Neuron (in vitro differentiated cells): ENCODE data around the gene RALGDS.
A peak's percentile ranks its signal among the peaks of the same experiment; 100 is the strongest.
"Not testable (repeated sequence)": the region's sequence is repeated elsewhere in the genome, so short reads cannot be mapped to it uniquely, and the experiment has no call there.

ENCODE experiments used
- H2AFZ ChIP-seq: one replicate; pipeline ENCODE4 v1.6.1; 2013; ENCODE audit warnings: low read depth, mild to moderate bottlenecking, inconsistent platforms, low read length, moderate library complexity
- H3K27me3 ChIP-seq: one replicate; pipeline ENCODE4 v1.6.1; 2013; ENCODE audit warnings: low read length; ENCODE audit not compliant: insufficient read depth
- H3K36me3 ChIP-seq: one replicate; pipeline ENCODE4 v1.6.1; 2013; ENCODE audit warnings: low read length; ENCODE audit not compliant: insufficient read depth
- H3K4me1 ChIP-seq: one replicate; pipeline ENCODE4 v1.6.1; 2013; ENCODE audit warnings: low read length; ENCODE audit not compliant: insufficient read depth
- H3K4me3 ChIP-seq: 2 replicates; pipeline ENCODE4 v1.5.1; 2013; ENCODE audit warnings: mild to moderate bottlenecking, low read length, moderate library complexity
- H3K9me3 ChIP-seq: one replicate; pipeline ENCODE4 v1.6.1; 2013; ENCODE audit warnings: low read length

The RALGDS gene

GRCh38 chr9:133121198-133121914, at the start of gene RALGDS:
Gene RALGDS, minus strand, starts transcription at chr9:133121240. Its CDS starts 86 bp downstream, at chr9:133121154.
- Histone ChIP-seq H2AFZ (no peak within 1 kb of the TSS), H3K4me1 (peaks cover 45% of the 10 kb centered on the region), H3K9me3 (no peaks in the 10 kb centered on the region)

GRCh38 chr9:133170716-133171115, 49.7 kb upstream of the RALGDS start:
- Histone ChIP-seq H3K36me3 (no peaks in the 10 kb centered on the region), H2AFZ (no peak overlapping the region), H3K27me3 (peaks cover 5% of the 10 kb centered on the region), H3K9me3 (no peaks in the 10 kb centered on the region), H3K4me3 (no peak overlapping the region), H3K4me1 (no peaks in the 10 kb centered on the region)

More at GRCh38 chr9:133121198-133121914, at the start of gene RALGDS:
- H3K4me3 ChIP-seq = peak within 1 kb of the TSS; percentile 63
- H3K36me3 ChIP-seq = no peaks in the 10 kb centered on the region
- no peaks in the 10 kb centered on the region for H3K27me3 ChIP-seq

DNA sequence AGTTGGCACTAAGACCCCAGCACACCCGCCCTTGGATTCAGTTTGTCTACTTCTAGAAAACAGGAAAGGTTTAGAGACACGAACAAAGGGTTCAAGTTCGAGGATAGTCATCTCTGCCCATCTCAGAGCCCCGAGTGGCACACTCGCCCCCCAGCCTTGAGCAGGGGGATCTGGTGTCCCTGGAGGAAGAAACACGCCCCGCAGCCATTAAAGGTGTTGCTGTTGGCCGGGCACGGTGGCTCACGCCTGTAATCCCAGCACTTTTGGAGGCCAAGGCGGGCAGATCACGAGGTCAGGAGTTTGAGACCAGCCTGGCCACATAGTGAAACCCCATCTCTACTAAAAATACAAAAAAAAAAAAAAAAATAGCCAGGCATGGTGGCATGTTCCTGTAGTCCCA, 48.6 kb upstream of the RALGDS start:
- not testable (repeated sequence) for H3K4me3 ChIP-seq, H3K4me1 ChIP-seq, H3K9me3 ChIP-seq, H3K36me3 ChIP-seq, H2AFZ ChIP-seq, H3K27me3 ChIP-seq

DNA sequence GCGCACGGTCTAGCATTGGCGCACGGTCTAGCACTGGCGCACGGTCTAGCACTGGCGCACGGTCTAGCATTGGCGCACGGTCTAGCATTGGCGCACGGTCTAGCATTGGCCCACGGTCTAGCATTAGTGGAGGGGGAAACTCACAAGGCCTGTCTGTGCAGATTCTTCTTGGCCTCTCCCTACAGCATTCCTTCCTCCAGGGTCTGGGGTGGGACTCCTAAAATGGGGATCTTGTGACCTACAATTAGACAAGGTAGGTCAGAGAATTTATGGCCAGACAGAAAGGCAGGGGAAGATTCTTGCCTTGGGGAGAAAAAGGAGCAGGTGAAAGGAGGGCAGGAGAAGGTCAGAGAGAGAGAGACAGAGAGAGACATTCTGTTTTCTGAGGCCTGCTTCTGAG, 48.1 kb upstream of the RALGDS start:
- H3K4me3 ChIP-seq = no peak overlapping the region
- H3K9me3 ChIP-seq = no peaks in the 10 kb centered on the region
- H3K4me1 ChIP-seq = peaks cover under 1% of the 10 kb centered on the region
- no peaks in the 10 kb centered on the region for H3K36me3 ChIP-seq
- H2AFZ ChIP-seq = no peak overlapping the region
- peaks cover 15% of the 10 kb centered on the region for H3K27me3 ChIP-seq

DNA sequence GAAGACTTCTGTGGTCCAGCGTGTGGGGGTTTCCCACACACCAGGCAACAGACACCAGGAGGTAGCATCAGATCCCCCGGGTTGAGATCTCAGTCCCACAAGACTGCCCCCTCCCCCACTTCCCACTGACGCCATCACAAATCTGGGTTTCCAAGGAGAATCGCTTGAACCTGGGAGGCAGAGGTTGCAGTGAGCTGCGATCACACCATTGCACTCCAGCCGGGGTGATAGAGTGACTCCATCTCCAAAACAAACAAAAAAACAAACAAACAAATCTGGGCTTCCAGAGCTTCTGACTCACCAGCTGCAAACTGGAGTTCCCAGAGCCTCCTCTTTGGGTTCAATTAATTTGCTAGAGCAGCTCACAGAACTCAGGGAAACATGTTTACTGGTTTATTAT, 47.4 kb upstream of the RALGDS start:
- no peaks in the 10 kb centered on the region for H3K36me3 ChIP-seq
- no peaks in the 10 kb centered on the region for H3K9me3 ChIP-seq

GRCh38 chr9:133167769-133168168, 46.7 kb upstream of the RALGDS start:
- no peak overlapping the region for H2AFZ ChIP-seq
- H3K27me3 ChIP-seq = peaks cover 26% of the 10 kb centered on the region
- no peak overlapping the region for H3K4me3 ChIP-seq
- no peaks in the 10 kb centered on the region for H3K9me3 ChIP-seq
- no peaks in the 10 kb centered on the region for H3K36me3 ChIP-seq
- peaks cover 7% of the 10 kb centered on the region for H3K4me1 ChIP-seq

More for the DNA sequence above, 47.4 kb upstream of the RALGDS start:
- Histone ChIP-seq H3K4me3 (no peak overlapping the region), H2AFZ (no peak overlapping the region), H3K4me1 (peaks cover 7% of the 10 kb centered on the region), H3K27me3 (peaks cover 21% of the 10 kb centered on the region)

DNA sequence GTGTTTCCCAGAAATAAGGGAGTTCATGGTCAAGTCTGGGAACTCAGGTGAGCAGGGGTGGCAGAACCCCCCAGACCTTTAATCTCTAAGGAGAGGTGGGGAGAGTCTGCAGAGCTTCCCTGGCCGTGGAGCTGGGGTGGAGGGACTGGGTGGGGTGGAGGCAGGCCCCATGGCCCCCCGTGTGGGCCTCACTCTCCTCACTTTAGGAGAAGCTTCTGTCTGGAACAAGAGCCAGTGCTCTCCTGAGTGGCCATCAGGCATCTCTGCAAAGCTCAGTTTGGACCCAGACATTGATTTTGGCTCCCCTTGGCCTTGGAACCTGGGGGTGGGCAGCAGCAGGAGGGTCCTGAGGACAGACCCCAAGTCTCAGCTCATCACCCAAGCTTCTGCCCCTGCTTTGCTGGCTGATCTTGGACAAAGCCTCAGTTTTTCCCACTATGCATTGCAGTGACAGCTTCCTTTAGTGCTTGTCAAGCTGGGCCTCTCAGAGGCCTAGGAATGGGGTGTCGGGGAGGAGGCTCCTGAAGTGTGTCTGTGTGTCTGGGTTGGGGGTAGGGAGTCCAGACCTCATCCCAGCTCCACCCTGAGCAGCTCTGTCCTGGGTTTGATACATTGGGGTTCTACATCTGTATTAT, 46.2 kb upstream of the RALGDS start:
- Histone ChIP-seq H2AFZ (no peak overlapping the region), H3K9me3 (no peaks in the 10 kb centered on the region), H3K4me3 (no peak overlapping the region), H3K36me3 (no peaks in the 10 kb centered on the region), H3K4me1 (peaks cover 7% of the 10 kb centered on the region), H3K27me3 (peaks cover 27% of the 10 kb centered on the region)

DNA sequence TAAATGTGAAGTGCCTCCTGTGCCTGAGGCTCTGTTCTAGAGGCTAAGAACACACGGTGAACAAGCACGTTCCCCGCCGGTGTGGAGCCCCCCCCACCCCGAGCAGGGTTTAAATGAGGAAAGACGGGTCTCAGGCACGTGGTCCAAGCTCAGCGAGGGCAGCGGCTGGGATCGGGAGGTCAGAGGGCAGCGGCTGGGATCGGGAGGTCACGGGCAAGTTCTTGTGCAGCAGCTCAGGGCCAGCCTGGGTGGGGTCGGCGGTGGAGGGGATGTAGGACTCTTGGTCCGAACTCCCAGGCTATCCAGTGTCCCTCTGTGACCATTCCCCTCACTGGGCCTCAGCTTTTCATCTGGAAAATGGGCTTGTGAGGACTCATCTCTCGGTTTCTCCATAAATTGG, 45.4 kb upstream of the RALGDS start:
- Histone ChIP-seq H3K4me1 (peaks cover 7% of the 10 kb centered on the region), H3K27me3 (peaks cover 31% of the 10 kb centered on the region), H3K4me3 (no peak overlapping the region)

DNA sequence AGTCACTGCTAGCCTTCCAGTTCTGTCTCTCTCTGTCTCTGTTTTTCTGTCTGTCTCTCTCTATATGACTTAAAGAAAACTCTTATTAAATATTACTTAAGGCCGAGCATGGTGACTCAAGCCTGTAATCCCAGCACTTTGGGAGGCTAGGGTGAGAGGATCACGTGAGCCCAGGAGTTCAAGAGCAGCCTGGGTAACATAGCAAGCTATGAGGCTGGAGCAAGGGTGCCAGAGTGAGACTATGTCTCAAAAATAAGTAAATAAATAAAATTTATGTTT, 44.4 kb upstream of the RALGDS start:
- H3K4me3 ChIP-seq = no peak overlapping the region
- H3K36me3 ChIP-seq = no peaks in the 10 kb centered on the region
- H2AFZ ChIP-seq = no peak overlapping the region
- H3K9me3 ChIP-seq = no peaks in the 10 kb centered on the region
- H3K4me1 ChIP-seq = peaks cover 7% of the 10 kb centered on the region
- peaks cover 28% of the 10 kb centered on the region for H3K27me3 ChIP-seq

More for the DNA sequence above, 45.4 kb upstream of the RALGDS start:
- Histone ChIP-seq H2AFZ (no peak overlapping the region), H3K36me3 (no peaks in the 10 kb centered on the region), H3K9me3 (no peaks in the 10 kb centered on the region)

- no peaks in the 10 kb centered on the region for H3K36me3 ChIP-seq
- H3K9me3 ChIP-seq = no peaks in the 10 kb centered on the region
- peaks cover 28% of the 10 kb centered on the region for H3K27me3 ChIP-seq
- peak overlapping the region; percentile 94 for H2AFZ ChIP-seq
- H3K4me3 ChIP-seq = peak overlapping the region; percentile 37
- H3K4me1 ChIP-seq = peaks cover 7% of the 10 kb centered on the region
Observed at GRCh38 chr9:133164191-133164590, 43.2 kb upstream of the RALGDS start.

- H3K27me3 ChIP-seq = peaks cover 28% of the 10 kb centered on the region
- H3K4me3 ChIP-seq = peak within 1 kb of the TSS; percentile 37
- no peaks in the 10 kb centered on the region for H3K9me3 ChIP-seq
- H2AFZ ChIP-seq = peak within 1 kb of the TSS; percentile 94
- peaks cover 7% of the 10 kb centered on the region for H3K4me1 ChIP-seq
- H3K36me3 ChIP-seq = no peaks in the 10 kb centered on the region
Observed at GRCh38 chr9:133163504-133164172, 42.6 kb upstream of the RALGDS start, which contains the start of gene GBGT1. Gene GBGT1, minus strand, starts transcription at chr9:133163914. Its CDS starts 1,502 bp downstream, at chr9:133162412.

DNA sequence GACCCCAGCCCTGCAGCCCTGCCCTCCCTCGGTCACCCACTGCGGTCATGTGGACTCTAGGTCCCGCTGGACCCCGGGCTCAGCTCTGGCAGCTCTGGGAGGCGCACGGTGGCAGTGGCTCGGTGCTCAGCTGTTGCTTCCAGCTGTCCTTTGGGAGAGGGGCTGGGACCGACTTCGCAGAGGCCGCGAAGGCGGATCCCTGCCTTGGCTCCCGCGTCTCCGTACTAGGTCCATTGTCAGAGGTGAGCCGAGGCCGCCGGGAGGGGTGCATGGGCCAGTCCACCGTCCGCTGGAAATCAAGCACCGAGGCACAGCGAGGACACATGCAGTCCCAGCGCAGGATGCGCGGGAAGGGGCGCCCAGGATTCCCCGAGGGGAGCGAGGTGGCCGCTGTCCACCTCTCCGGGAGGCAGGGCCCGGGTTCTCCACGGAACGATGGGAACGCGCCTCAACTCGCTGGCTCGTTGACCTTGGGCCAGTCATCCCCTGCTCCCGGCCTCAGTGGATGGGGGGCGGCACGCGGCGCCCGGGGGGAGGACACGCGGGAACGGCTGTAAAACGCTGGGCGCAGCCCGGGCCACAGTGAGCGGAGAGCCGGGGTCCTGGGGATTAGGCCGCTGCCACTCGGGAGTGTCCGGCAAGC, 41.9 kb upstream of the RALGDS start:
- peaks cover 28% of the 10 kb centered on the region for H3K27me3 ChIP-seq

GRCh38 chr9:133161547-133161950, 40.5 kb upstream of the RALGDS start:
- no peaks in the 10 kb centered on the region for H3K36me3 ChIP-seq
- no peak overlapping the region for H2AFZ ChIP-seq
- no peak overlapping the region for H3K4me3 ChIP-seq
- no peaks in the 10 kb centered on the region for H3K9me3 ChIP-seq
- H3K4me1 ChIP-seq = peaks cover 7% of the 10 kb centered on the region
- peaks cover 28% of the 10 kb centered on the region for H3K27me3 ChIP-seq

More for the DNA sequence above, 41.9 kb upstream of the RALGDS start:
- Histone ChIP-seq H2AFZ (peak overlapping the region; percentile 94), H3K36me3 (no peaks in the 10 kb centered on the region), H3K4me1 (peaks cover 7% of the 10 kb centered on the region), H3K4me3 (no peak overlapping the region), H3K9me3 (no peaks in the 10 kb centered on the region)
